ENCODE measurements around the gene SLC47A2. TPM values are rescaled to one million over a fixed set of nuclear protein-coding genes. Genes with fewer than 3 reads are reported as not detected.

The SLC47A2 gene
- total RNA-seq, 1 donor from 2014 or later: not detected

DNA sequence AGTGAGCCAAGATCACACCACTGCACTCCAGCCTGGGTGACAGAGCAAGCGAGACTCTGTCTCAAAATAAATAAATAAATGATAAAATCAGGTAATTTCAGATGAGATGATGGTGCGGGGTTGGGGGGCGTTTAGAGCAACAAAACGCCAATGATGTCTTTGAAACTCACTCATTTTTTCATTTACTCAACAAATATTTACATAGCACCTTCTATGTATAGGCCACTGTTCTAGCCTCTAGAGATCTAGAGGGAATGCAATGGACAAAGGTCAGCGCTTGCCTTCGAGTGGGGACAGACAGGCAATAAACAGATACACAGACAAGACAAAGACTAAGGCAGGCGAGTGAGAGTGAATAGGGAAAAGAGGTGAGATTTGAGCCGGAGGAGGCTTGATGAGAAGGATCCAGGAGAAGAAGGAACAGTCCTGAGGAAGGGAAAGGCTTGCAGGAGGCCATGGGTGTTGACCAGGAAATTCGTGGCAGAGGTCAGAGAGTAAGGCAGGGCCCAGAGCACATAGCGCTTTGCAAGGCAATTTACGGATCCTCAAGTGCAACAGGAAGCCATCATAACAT is 17.7 kb upstream of the SLC47A2 start:
- no peak overlapping the region for H3K4me3 ChIP-seq (ENCODE audit: low read depth, low read length)
- TF ChIP-seq, protein P1, sequence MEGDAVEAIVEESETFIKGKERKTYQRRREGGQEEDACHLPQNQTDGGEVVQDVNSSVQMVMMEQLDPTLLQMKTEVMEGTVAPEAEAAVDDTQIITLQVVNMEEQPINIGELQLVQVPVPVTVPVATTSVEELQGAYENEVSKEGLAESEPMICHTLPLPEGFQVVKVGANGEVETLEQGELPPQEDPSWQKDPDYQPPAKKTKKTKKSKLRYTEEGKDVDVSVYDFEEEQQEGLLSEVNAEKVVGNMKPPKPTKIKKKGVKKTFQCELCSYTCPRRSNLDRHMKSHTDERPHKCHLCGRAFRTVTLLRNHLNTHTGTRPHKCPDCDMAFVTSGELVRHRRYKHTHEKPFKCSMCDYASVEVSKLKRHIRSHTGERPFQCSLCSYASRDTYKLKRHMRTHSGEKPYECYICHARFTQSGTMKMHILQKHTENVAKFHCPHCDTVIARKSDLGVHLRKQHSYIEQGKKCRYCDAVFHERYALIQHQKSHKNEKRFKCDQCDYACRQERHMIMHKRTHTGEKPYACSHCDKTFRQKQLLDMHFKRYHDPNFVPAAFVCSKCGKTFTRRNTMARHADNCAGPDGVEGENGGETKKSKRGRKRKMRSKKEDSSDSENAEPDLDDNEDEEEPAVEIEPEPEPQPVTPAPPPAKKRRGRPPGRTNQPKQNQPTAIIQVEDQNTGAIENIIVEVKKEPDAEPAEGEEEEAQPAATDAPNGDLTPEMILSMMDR (conservative IDR thresholded peaks at IDR 0.05; ENCODE audit: low read depth, low read length): no peak
- DNase-seq (ENCODE audit: low read depth): no peak

GRCh38 chr17:19731626-19732025 is 15.2 kb upstream of the SLC47A2 start:
- TF ChIP-seq, protein P1 (conservative IDR thresholded peaks at IDR 0.05; ENCODE audit: low read depth, low read length): no peak
- DNase-seq (ENCODE audit: low read depth): no peak

GRCh38 chr17:19730843-19731242 is 14.5 kb upstream of the SLC47A2 start:
- TF ChIP-seq, protein P1 (conservative IDR thresholded peaks at IDR 0.05; ENCODE audit: low read depth, low read length): no peak
- no peak for DNase-seq (ENCODE audit: low read depth)
- no peak overlapping the region for H3K4me3 ChIP-seq (ENCODE audit: low read depth, low read length)

More at GRCh38 chr17:19731626-19732025, 15.2 kb upstream of the SLC47A2 start:
- H3K4me3 ChIP-seq (ENCODE audit: low read depth, low read length): no peak overlapping the region

- no peak overlapping the region for H3K4me3 ChIP-seq (ENCODE audit: low read depth, low read length)
- no peak for DNase-seq (ENCODE audit: low read depth)
- TF ChIP-seq, protein P1 (conservative IDR thresholded peaks at IDR 0.05; ENCODE audit: low read depth, low read length): no peak
These were observed 13.5 kb upstream of the SLC47A2 start for GRCh38 chr17:19729900-19730299.

DNA sequence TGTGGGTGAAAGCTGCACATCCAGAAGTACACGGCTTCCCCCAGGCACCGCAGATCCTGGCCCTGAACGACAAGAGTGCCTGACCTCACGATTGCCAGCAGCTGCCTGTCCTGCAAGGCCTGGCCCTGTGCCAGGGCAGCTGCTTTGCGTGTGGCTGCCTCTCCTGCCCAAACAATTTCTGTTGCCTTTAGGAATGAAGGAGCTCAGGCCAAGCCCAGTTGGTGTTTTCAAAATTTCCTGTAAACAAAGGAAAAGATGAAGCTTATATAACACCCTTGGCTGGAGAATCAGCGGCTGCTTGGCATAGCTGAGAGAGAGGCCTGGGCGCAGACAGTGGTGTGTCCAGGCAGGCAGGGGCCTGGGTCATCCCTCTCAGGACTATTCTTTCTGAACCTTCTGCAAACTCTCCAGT is 11.7 kb upstream of the SLC47A2 start:
- TF ChIP-seq, protein P1 (conservative IDR thresholded peaks at IDR 0.05; ENCODE audit: low read depth, low read length): no peak
- no peak overlapping the region for H3K4me3 ChIP-seq (ENCODE audit: low read depth, low read length)
- no peak for DNase-seq (ENCODE audit: low read depth)

DNA sequence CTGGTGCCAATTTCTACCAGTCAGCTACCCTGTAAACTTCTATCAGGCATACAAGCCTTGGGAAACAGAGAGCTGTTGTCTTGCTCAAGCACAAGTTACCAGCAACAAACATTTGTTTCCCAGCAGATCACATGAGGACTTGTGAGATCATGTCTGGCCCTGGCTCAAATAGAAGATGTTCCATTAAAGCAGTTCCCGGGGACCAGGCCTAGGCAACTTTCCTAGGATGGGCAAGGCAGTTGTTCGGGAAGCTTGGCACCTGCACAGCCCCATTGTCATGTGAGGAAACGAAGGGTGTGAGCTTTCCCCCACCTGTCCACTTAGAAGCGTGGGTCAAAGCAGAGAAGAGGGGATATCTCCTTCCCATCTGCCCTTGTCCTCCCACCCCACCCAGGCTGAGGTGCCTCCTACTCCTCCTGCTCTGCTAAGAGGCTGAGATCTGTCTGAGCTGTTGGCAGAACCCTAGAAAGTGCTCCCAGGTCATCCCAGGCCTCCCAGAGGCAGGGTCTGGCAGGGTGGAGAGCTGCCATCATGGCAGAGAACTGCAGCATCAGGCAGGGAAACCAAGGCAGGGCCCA is 11.2 kb upstream of the SLC47A2 start:
- TF ChIP-seq, protein P1 (conservative IDR thresholded peaks at IDR 0.05; ENCODE audit: low read depth, low read length): no peak
- no peak overlapping the region for H3K4me3 ChIP-seq (ENCODE audit: low read depth, low read length)
- DNase-seq (ENCODE audit: low read depth): peak; percentile 90

All from epithelial cell of proximal tubule (primary cell).